Measurements from ENCODE around the gene KCNMA1. TPM values are rescaled to one million over a fixed set of nuclear protein-coding genes. Genes with fewer than 3 reads are reported as not detected.
A peak's percentile ranks its signal among the peaks of the same experiment; 100 is the strongest.
"Not testable (repeated sequence)": the region's sequence is repeated elsewhere in the genome, so short reads cannot be mapped to it uniquely, and the experiment has no call there.

Gene KCNMA1
- total RNA-seq (100 to 1,000 TPM; 256 to 427 (median 312) TPM), polyA plus RNA-seq (10 to 100 TPM; 15.3 to 25.3 (median 16.8) TPM)

GRCh38 chr10:77637532-77638320 is at the start of gene KCNMA1:
KCNMA1 (minus strand) TSS chr10:77637808.
- intact Hi-C loops (cut with DNase I): loop anchor here (2.0 to 5.0 kb wide), 3 partner anchors 80 to 463 kb away; no protein-coding TSS in a partner anchor
- H3K9me3 ChIP-seq: no peaks in the 10 kb centered on the region
- peaks cover 0 to 66% (median 50%) of the 10 kb centered on the region in 4 donors for H3K4me1 ChIP-seq
- H3K36me3 ChIP-seq: no peaks in the 10 kb centered on the region
- TF ChIP-seq POLR2A (IDR thresholded peaks at IDR 0.05) (no peak), POLR2AphosphoS5 (IDR thresholded peaks at IDR 0.05) (peak in 3 of 4 donors; percentile 31 to 51 (median 34))
- DNase-seq: peak; percentile 83
- peaks cover 0 to 10% (median 0%) of the 10 kb centered on the region in 3 donors for H3K27me3 ChIP-seq
- H3K4me3 ChIP-seq: peak within 1 kb of the TSS; percentile 72 to 83 (median 76)
- peak within 1 kb of the TSS; percentile 86 to 93 (median 88) for H3K27ac ChIP-seq
- 1% methylated on average over 121 of the region's 121 CpGs for WGBS, 2 donors

- intact Hi-C loops (cut with DNase I): no loop called here
- H3K4me3 ChIP-seq: no peak overlapping the region
- H3K36me3 ChIP-seq: no peaks in the 10 kb centered on the region
- no peak overlapping the region for H3K27ac ChIP-seq
- H3K4me1 ChIP-seq: no peaks in the 10 kb centered on the region
- H3K9me3 ChIP-seq: no peaks in the 10 kb centered on the region
- DNase-seq: no peak
- 85 to 91% methylated on average over 11 of the region's 11 CpGs for WGBS, 2 donors
- H3K27me3 ChIP-seq: no peaks in the 10 kb centered on the region
- TF ChIP-seq CTCF (IDR thresholded peaks at IDR 0.05) (no peak), POLR2A (IDR thresholded peaks at IDR 0.05) (no peak), POLR2AphosphoS5 (IDR thresholded peaks at IDR 0.05) (no peak), EP300 (IDR thresholded peaks at IDR 0.05) (no peak)
These were observed 49.2 kb upstream of the KCNMA1 start for GRCh38 chr10:77686650-77687417.

- TF ChIP-seq POLR2AphosphoS5 (IDR thresholded peaks at IDR 0.05) (no peak), EP300 (IDR thresholded peaks at IDR 0.05) (no peak), POLR2A (IDR thresholded peaks at IDR 0.05) (no peak), CTCF (IDR thresholded peaks at IDR 0.05) (no peak)
- WGBS, 2 donors: 78 to 88% methylated on average over 3 of the region's 3 CpGs
- Histone ChIP-seq H3K4me1 (no peaks in the 10 kb centered on the region), H3K27me3 (no peaks in the 10 kb centered on the region), H3K9me3 (no peaks in the 10 kb centered on the region), H3K36me3 (no peaks in the 10 kb centered on the region), H3K27ac (no peak overlapping the region), H3K4me3 (no peak overlapping the region)
- no peak for DNase-seq
- intact Hi-C loops (cut with DNase I): no loop called here
These were observed 48.5 kb upstream of the KCNMA1 start for GRCh38 chr10:77686096-77686495.

GRCh38 chr10:77685432-77685831 is 47.8 kb upstream of the KCNMA1 start:
- no peaks in the 10 kb centered on the region for H3K9me3 ChIP-seq
- H3K27ac ChIP-seq: no peak overlapping the region
- H3K27me3 ChIP-seq: no peaks in the 10 kb centered on the region
- intact Hi-C loops (cut with DNase I): no loop called here
- no peak overlapping the region for H3K4me3 ChIP-seq
- no peak for DNase-seq
- H3K4me1 ChIP-seq: no peaks in the 10 kb centered on the region
- no peaks in the 10 kb centered on the region for H3K36me3 ChIP-seq
- TF ChIP-seq EP300 (IDR thresholded peaks at IDR 0.05) (no peak), POLR2A (IDR thresholded peaks at IDR 0.05) (no peak), CTCF (IDR thresholded peaks at IDR 0.05) (no peak), POLR2AphosphoS5 (IDR thresholded peaks at IDR 0.05) (no peak)
- WGBS, 2 donors: 72 to 76% methylated on average over 4 of the region's 4 CpGs

GRCh38 chr10:77683088-77683432 is 45.5 kb upstream of the KCNMA1 start:
- H3K36me3 ChIP-seq; intact Hi-C loops (cut with DNase I); H3K27me3 ChIP-seq; H3K4me3 ChIP-seq; H3K9me3 ChIP-seq; DNase-seq; H3K27ac ChIP-seq; H3K4me1 ChIP-seq: not testable (repeated sequence)
- WGBS, 2 donors: 24 to 69% methylated on average over 8 of the region's 8 CpGs
